CD4-positive, alpha-beta T cell (primary cell): Measurements from ENCODE around the gene RNF126. TPM values are rescaled to one million over a fixed set of nuclear protein-coding genes. Genes with fewer than 3 reads are reported as not detected.
A peak's percentile ranks its signal among the peaks of the same experiment; 100 is the strongest.

Experiments
- ATAC-seq: fragments of 200-7000 bp; cut with Tn5 transposase; one replicate; pipeline ENCODE4 v1.10.0; 2022; ENCODE audit warnings: mild to moderate bottlenecking; ENCODE audit not compliant: poor library complexity
- CTCF ChIA-PET: fragments of 350-600 bp; sonication (Branson Sonifier 250); formaldehyde crosslinking; loops from one replicate; lab custom pipeline; 2021; ENCODE audit warnings: antibody characterized with exemption, inconsistent platforms; lab: Charles Lee
- POLR2A ChIA-PET: fragments of 350-600 bp; sonication (Branson Sonifier 250); formaldehyde crosslinking; loops from one replicate; lab custom pipeline; 2021; ENCODE audit warnings: antibody characterized with exemption, inconsistent platforms; lab: Charles Lee
- DNase-seq, 14 experiments: peaks; one replicate each; pipeline ENCODE4 v3.0.0-alpha.2; 2013 to 2020; ENCODE audit warnings: mixed read lengths in 2 of 14
- H3K27ac ChIP-seq, 2 donors: one replicate each; pipeline versions ENCODE4 v1.5.1 to v1.7.0; 2013; ENCODE audit warnings: low read length in 2 of 2, low read depth in 1 of 2, mild to moderate bottlenecking in 1 of 2
- H3K27me3 ChIP-seq, 2 experiments: 1 replicate in 1 of 2; 2 replicates in 1 of 2; pipeline versions ENCODE4 v1.6.1 to v1.7.0; 2013; ENCODE audit warnings: low read length in 2 of 2, control low read depth in 1 of 2, mild to moderate bottlenecking in 1 of 2, moderate library complexity in 1 of 2; ENCODE audit not compliant: insufficient read depth in 2 of 2, control insufficient read depth in 1 of 2
- H3K36me3 ChIP-seq: one replicate; pipeline ENCODE4 v1.6.1; 2013; ENCODE audit warnings: low read length, control low read depth; ENCODE audit not compliant: insufficient read depth
- H3K4me1 ChIP-seq: one replicate; pipeline ENCODE4 v1.6.1; 2013; ENCODE audit warnings: low read length, control low read depth; ENCODE audit not compliant: insufficient read depth
- H3K4me3 ChIP-seq: one replicate; pipeline ENCODE4 v1.5.1; 2013; ENCODE audit warnings: mild to moderate bottlenecking, low read length, moderate library complexity
- H3K9me3 ChIP-seq, 2 experiments: 1 replicate in 1 of 2; 2 replicates in 1 of 2; pipeline versions ENCODE4 v1.6.1 to v1.7.0; 2013; ENCODE audit warnings: low read length in 2 of 2, mild to moderate bottlenecking in 2 of 2, control low read depth in 1 of 2, moderate library complexity in 1 of 2; ENCODE audit not compliant: control insufficient read depth in 1 of 2, insufficient read depth in 1 of 2
- H3K27ac Mint-ChIP-seq: one replicate; pipeline ENCODE4 v1.8.0; 2020; ENCODE audit warnings: mixed read lengths
- H3K27me3 Mint-ChIP-seq: one replicate; pipeline ENCODE4 v1.8.0; 2021; ENCODE audit warnings: mixed read lengths
- H3K36me3 Mint-ChIP-seq: one replicate; pipeline ENCODE4 v1.8.0; 2021; ENCODE audit warnings: low read depth, mixed read lengths
- H3K4me1 Mint-ChIP-seq: one replicate; pipeline ENCODE4 v1.8.0; 2021; ENCODE audit warnings: low read depth, mixed read lengths
- H3K4me3 Mint-ChIP-seq: one replicate; pipeline ENCODE4 v1.8.0; 2020; ENCODE audit warnings: mild to moderate bottlenecking, mixed read lengths
- H3K9me3 Mint-ChIP-seq: one replicate; pipeline ENCODE4 v1.8.0; 2020; ENCODE audit warnings: mixed read lengths
- CTCF ChIP-seq: fragments of 200-600 bp; IDR thresholded peaks from one replicate; pipeline ENCODE4 v1.8.0; 2022; ENCODE audit warnings: antibody characterized with exemption, mild to moderate bottlenecking
- intact Hi-C, 2 experiments: fragments of 100-400 bp; cut with DNase I in 1 of 2; cut with micrococcal nuclease in 1 of 2; formaldehyde crosslinking; loops; one replicate each; pipeline versions ENCODE4 v1.15.1 to v1.9.0; 2023 to 2025; cut with DNase I, micrococcal nuclease
- total RNA-seq, 174 experiments: library from RNA in 2 of 174; stranded (reverse) in 2 of 174; gene quantifications; one replicate each; pipeline ENCODE4 v1.2.3 and lab custom pipeline; 2021 to 2026

Gene RNF126
- total RNA-seq, 2 experiments from 2014 or later: 112 to 119 TPM

- DNase-seq: peak in 1 of 14 experiments; percentile 11
- CTCF ChIA-PET: interaction anchor here (1.6 to 2.4 kb wide), 2 partner anchors 18 to 57 kb away, joined by 3 to 6 read pairs; no protein-coding TSS in a partner anchor
- no peaks in the 10 kb centered on the region for H3K27me3 ChIP-seq
- H3K4me1 Mint-ChIP-seq: peaks cover 6% of the 10 kb centered on the region
- no peak for TF ChIP-seq CTCF
- no peak overlapping the region for H3K27ac ChIP-seq
- H3K9me3 Mint-ChIP-seq: no peaks in the 10 kb centered on the region
- no peaks in the 10 kb centered on the region for H3K27me3 Mint-ChIP-seq
- ATAC-seq: no peak
- H3K9me3 ChIP-seq: no peaks in the 10 kb centered on the region
- POLR2A ChIA-PET: interaction anchor here (0.7 kb wide), 1 partner anchor 19 kb away, joined by 3 read pairs; no protein-coding TSS in a partner anchor
- peak overlapping the region; percentile 68 for H3K27ac Mint-ChIP-seq
- peaks cover 19% of the 10 kb centered on the region for H3K36me3 Mint-ChIP-seq
- no peak overlapping the region for H3K4me3 Mint-ChIP-seq
- peaks cover 25% of the 10 kb centered on the region for H3K4me1 ChIP-seq
- H3K36me3 ChIP-seq: peaks cover 3% of the 10 kb centered on the region
- intact Hi-C loops: no loop called here
- no peak overlapping the region for H3K4me3 ChIP-seq
These were observed 21.3 kb downstream of the RNF126 start for GRCh38 chr19:641702-642101.

- H3K27me3 Mint-ChIP-seq: no peaks in the 10 kb centered on the region
- H3K4me1 ChIP-seq: peaks cover 25% of the 10 kb centered on the region
- no peak overlapping the region for H3K27ac ChIP-seq
- intact Hi-C loops: loop anchor here in 1 of 2 experiments (1.0 kb wide), 1 partner anchor 40 kb away; no protein-coding TSS in a partner anchor
- ChIA-PET POLR2A (interaction anchor here (1.7 kb wide), 1 partner anchor 20 kb away, joined by 7 read pairs; no protein-coding TSS in a partner anchor), CTCF (interaction anchor here (2.4 kb wide), 1 partner anchor 19 kb away, joined by 6 read pairs; no protein-coding TSS in a partner anchor)
- no peaks in the 10 kb centered on the region for H3K36me3 ChIP-seq
- H3K9me3 Mint-ChIP-seq: no peaks in the 10 kb centered on the region
- H3K4me1 Mint-ChIP-seq: peaks cover 6% of the 10 kb centered on the region
- peak overlapping the region; percentile 68 for H3K27ac Mint-ChIP-seq
- H3K4me3 ChIP-seq: no peak overlapping the region
- H3K9me3 ChIP-seq: no peaks in the 10 kb centered on the region
- no peak for TF ChIP-seq CTCF
- peak in 1 of 14 experiments; percentile 12 for DNase-seq
- no peak for ATAC-seq
- H3K27me3 ChIP-seq: no peaks in the 10 kb centered on the region
- H3K36me3 Mint-ChIP-seq: peaks cover 14% of the 10 kb centered on the region
- no peak overlapping the region for H3K4me3 Mint-ChIP-seq
These were observed 22.3 kb downstream of the RNF126 start for GRCh38 chr19:640606-641189.

GRCh38 chr19:640161-640558 lies 22.9 kb downstream of the RNF126 start:
- ATAC-seq: no peak
- intact Hi-C loops: loop anchor here in 1 of 2 experiments (1.0 kb wide), 1 partner anchor 40 kb away; no protein-coding TSS in a partner anchor
- ChIA-PET POLR2A (interaction anchor here (1.7 kb wide), 1 partner anchor 20 kb away, joined by 7 read pairs; no protein-coding TSS in a partner anchor), CTCF (interaction anchor here (2.4 kb wide), 1 partner anchor 20 kb away, joined by 6 read pairs; no protein-coding TSS in a partner anchor)
- no peaks in the 10 kb centered on the region for H3K27me3 ChIP-seq
- Mint-ChIP-seq H3K27ac (no peak overlapping the region), H3K27me3 (no peaks in the 10 kb centered on the region), H3K36me3 (peaks cover 9% of the 10 kb centered on the region), H3K4me3 (no peak overlapping the region), H3K9me3 (no peaks in the 10 kb centered on the region), H3K4me1 (peaks cover 6% of the 10 kb centered on the region)
- H3K4me1 ChIP-seq: peaks cover 25% of the 10 kb centered on the region
- no peak for TF ChIP-seq CTCF
- H3K9me3 ChIP-seq: no peaks in the 10 kb centered on the region
- H3K36me3 ChIP-seq: no peaks in the 10 kb centered on the region
- peak overlapping the region; percentile 11 for H3K4me3 ChIP-seq
- H3K27ac ChIP-seq: no peak overlapping the region
- DNase-seq: peak in 1 of 14 experiments; percentile 15
